GM19351 (cell line): Measurements from ENCODE around the gene VPS52.
"Not testable (repeated sequence)": the region's sequence is repeated elsewhere in the genome, so short reads cannot be mapped to it uniquely, and the experiment has no call there.

Source experiments
- ATAC-seq: cut with Tn5 transposase; IDR thresholded peaks from one replicate; pipeline ENCODE4 v1.9.1; 2021; ENCODE audit warnings: mild to moderate bottlenecking, moderate library complexity; ENCODE audit not compliant: unreplicated experiment

The VPS52 gene

DNA sequence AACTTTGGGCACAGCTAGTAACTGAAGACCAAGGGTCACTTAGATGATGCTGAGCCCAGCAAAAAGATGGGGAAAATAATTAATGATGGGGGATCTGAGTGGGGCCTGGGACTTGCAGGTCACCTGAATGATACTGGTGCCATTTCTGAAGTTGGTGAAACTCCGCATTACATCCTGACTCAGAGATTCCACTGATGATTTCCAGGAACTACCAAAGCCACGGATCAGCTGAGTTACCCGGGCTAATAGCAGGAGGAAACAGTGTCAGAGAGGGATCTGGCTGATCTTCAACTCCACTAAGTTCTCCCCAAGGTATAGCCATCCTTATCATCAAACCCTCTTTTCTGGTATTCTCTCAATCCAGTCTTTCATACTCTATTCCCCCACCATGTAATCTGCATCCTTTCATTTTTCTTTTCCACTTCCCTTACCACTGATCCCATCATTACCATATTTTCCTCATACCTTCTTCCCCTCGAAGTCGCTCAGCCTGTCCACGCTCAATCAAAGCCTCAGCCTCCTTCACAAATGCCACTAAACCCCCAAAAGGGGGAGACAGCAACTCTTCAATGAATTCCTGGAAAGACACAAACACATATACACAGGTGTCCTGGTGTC is 20.2 kb downstream of the VPS52 start:
- no peak for ATAC-seq

DNA sequence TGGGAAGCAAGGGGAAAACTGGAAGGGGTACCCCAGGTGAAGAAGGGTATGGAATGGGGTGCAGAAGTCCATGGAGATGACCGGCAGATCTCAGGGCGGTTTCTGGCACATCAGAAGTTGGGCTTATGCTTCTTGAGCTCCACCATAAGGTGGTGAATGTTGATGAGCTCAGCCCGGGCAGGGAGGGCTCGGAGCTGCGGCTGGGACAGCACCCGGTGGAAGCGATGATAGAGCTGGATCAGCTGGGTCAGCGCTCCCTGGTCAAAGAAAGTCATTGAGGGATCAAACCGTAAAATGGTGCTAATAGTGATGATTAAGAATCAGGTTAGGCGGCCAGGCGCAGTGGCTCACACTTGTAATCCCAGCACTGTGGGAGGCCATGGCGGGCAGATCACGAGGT is 20.9 kb downstream of the VPS52 start:
- ATAC-seq: no peak

DNA sequence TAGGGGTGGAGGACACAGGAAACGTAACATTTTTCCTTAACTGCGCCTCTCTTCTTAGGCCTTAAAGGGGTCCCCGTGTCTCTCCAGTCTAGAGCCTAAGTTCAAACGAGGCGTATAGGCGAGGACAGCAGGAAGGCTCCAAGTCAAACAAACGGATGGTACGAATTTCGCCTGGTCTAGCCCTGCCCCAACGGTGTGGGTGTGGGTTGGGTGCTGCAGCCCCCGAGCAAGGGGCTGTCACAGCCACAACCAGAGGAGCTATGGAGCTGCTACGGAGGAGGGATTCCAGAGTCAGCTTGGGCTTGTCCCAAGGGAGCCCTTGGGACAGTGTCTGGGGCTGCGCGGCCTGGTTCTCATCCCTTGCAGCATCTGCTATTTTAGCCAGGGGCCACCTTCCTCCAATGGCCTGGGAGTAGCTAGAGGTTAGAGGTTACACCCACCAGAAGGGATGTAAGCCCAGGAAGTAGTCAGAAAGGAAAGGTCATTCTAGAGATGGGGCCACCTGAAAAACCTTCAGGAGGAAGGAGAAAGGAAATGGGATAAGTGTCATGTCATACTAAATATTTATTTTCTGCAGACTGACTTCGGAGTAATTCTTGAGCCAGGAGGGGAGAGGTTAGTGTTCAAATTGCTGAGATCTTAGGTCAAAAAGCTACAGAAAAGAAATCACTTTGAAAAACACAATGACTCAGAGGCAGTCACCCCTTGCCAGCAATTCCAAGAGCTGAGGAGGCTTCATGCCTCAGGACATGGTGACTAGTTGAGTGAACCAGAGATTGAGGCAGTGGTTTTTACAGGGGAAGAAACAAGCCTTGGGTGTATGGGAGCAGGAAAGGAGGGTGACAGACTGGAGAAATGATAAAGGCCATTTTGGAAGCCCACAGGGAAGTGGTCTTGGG is 21.7 kb downstream of the VPS52 start:
- ATAC-seq: no peak

DNA sequence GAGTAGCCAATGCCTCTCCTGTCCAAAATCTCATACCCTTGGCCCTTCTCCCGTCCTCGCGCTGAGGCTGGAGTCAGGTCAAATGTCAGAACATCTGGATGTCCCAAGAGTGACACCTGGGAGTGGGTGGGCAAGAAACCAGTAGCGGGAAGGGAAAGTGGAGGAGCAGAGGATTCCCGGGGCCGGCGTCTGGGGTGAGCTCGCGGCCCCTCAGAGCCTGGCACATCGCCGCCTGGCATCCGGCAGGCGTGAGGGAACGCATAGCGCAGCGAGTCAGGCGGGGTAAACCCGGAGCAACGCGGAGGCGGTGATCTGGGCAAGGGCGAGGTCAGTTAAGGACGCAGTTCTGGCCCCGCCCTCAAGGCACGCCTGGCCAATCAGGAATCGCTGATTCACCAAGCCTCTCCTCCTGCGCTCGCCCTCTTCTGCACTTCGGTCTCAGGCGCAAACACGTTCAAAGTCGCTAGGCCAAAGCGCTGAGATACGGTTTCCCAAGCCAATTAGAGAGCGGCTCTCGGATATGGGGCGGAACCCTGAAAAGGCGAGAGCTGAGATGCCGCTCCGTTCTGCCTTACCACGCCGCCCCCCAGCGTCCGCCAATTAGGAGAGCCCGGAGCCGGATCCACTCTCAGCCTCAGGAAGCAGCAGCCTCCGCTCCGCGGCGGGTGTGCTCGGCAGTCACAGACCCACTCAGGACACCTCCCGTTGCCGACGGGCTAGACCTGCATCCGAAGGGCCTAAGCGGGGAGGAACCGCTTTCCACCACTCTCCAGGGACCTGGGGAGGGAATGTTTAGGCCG is 22.5 kb downstream of the VPS52 start:
- peak; percentile 88 for ATAC-seq

GRCh38 chr6:33248643-33248931 is 23.1 kb downstream of the VPS52 start:
- ATAC-seq: no peak

- no peak for ATAC-seq
These were observed 23.6 kb downstream of the VPS52 start for GRCh38 chr6:33247977-33248642.

DNA sequence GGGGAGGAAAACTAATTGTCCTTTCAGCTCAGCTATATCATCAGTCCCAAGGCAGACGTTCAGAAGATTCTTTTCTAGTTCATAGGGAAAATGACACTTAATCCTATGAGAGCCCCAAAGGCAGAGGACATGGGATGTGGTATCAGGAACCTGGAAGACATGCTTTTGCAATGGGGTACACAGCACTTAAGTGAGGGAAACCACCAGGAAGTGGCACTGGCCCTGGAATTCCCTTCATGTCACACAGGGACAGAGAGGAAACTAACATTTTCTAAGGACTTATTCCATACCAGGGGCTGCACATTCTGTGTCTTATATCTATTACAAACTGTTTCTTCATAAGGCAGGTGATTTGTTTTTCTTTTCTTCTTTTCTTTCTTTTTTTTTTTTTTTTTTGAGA is 28.2 kb downstream of the VPS52 start:
- no peak for ATAC-seq

GRCh38 chr6:33241968-33242367 is 29.7 kb downstream of the VPS52 start:
- no peak for ATAC-seq

DNA sequence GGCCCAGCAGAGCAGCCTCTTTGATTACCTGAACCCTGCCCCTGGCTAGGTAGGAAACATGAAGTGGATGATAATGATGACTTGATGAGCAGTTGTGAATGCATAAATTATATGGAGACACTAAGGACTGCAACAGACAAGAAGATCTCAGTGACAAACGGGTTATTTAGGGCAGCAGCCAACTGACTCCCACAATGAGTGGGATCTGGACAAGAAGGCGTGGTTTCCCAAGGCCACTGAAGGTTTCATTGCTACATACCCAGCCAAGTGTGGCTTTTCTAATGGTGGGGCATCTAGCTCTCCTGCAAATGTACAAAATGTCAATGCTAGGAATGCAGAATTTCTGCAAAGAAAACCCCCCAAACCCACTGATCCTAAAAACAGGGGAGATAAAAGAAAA is 33.9 kb downstream of the VPS52 start:
- ATAC-seq: no peak

GRCh38 chr6:33236852-33237251 is 34.8 kb downstream of the VPS52 start:
- no peak for ATAC-seq

GRCh38 chr6:33236328-33236727 is 35.3 kb downstream of the VPS52 start:
- ATAC-seq: no peak

DNA sequence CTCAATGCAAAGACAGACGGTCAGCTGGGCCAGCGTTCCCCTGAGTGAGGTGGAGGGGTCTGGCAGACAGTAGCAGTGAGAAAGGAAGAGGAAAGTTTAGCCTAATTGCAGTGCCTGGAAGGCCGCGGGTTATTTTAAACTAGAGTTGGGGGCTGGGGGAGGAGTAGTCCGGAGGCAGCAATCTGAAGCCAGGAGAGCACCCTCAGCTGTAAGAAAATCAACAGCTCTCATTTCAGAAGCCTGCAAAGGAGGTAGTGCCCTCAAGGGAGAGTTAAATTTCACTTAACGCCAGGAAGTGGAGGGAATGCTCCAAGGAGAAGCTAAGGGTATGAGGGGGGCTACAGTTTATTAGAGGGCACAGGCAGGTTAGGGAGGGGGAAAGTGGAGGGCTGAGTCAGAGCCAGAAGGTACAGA is 36.4 kb downstream of the VPS52 start:
- ATAC-seq: no peak

GRCh38 chr6:33226503-33227120 is 45.1 kb downstream of the VPS52 start:
- ATAC-seq: not testable (repeated sequence)

- no peak for ATAC-seq
These were observed 54.0 kb downstream of the VPS52 start for GRCh38 chr6:33217681-33218080.

GRCh38 chr6:33217246-33217645 is 54.4 kb downstream of the VPS52 start:
- no peak for ATAC-seq

DNA sequence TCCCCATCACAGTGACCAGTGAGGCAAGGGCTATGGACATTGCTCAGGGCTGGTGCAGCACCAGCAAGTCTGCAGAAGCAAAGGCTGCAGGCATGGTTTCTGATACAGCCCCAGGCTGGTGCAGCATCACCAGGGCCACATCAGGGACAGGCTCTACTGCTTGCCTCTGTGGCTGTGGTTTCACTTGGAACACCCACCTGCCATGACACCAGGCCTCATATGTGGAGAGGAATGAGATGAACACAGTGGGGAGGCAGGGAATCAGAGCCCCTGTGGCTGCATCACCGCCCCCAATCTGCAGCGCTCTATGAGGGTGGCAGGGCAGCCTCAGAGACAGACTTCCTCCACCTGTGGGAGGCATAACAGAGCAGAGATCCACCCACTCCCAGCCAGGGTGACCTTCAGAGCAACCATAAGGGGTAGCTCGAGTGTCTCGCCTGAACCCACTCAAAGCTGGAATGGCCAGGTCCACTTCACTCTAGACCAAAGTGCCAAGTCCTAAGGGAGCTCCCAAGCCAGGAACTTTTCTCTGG is 55.5 kb downstream of the VPS52 start:
- ATAC-seq: no peak

DNA sequence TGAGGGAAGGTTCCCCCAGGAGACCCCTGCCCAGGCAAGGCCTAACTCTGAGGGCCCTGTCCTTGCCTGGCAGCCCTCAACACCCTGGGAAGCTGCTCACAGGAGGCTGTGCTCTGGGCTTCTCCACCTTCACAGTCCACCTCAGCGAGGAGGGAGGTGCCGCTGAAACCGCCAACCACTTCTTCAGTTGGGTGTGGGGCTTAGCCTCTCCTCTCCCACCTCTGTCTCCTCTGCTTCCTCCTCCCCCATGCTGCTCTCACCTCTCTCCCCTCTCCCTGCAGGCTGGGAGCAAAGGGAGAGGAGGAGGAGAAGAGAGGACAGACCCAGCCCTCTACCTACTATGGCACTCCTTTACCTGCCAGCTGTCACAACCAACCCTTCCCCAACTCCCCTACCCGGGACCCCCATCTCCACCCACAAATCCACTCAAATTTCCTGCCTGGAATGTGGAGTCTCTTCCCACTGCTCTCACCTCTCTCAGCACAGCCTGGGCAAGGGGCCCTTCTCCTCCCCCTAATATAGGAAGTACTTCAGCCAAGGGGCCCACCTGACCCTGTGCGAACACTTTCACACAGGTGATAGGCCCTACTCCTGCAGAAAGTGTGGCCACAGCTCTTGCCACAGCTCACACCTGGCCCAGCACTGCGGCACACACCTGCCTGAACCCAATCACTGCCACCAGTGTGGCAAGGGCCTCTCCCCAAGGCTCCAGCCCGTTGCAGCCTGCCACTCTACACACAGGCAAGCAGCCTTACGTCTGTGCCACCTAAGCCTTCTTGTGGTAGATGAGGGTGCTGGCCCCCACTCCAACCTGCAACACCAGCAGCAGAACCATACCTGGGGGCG is 56.2 kb downstream of the VPS52 start:
- no peak for ATAC-seq

DNA sequence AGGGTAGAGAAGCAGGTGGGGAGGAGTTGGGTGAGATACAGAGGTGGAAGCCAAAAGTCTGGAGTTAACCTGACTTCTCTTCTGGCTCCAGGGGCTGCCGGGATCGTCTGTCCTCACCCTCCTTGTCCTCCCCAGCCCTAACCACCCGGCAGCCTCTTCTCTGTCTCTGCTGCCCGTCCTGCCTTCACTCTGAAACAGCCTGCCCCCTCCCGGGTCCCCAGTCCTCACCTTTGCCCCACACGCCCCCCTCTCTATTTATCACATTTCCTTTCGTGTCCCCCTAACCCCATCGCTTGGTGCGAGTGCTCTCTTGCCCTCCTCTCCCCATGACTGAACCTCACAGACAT is 57.7 kb downstream of the VPS52 start:
- no peak for ATAC-seq

DNA sequence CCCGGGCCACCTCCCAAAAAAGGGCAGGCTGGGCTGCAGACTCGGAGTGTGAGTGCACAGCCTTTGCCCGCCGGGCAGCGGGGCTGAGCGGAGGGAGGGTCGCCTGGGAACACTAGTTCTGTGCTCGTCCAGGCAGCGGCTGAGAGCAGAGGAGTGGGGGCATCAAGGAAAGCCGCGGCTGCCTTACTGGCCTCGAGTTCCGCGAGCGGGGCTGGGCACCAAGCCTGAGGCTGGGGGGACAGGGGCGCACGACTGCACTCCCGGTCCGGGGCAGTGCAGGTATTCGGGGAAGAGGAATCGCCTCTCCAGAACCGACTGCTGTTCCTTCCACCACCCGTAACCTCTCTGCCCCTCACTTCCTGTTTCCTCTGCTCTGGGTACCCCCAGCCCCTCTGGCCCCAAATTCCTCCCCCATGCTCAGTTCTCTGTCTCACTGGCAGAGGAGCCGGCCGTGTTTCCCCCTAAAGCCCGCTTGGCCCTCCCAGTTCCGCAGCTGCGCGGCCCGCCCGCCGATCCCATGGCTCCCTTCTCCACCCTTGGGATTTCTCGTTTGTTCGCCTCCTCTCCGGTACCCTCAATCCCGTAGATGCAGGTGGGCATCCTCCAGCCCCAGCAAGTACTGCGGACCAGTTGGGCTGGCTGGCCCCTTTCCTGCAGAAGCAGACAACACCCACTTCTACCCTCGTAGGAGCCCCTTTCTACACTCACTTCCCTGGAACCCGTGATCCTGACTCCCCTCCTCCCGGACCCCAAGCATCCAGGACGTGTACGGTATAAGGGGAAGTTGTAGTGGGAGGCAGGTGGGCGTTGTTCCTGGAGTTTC is 58.3 kb downstream of the VPS52 start:
- ATAC-seq: no peak
